GM23248 (cell line): ENCODE data around the gene NLRP9. TPM values are rescaled to one million over a fixed set of nuclear protein-coding genes. Genes with fewer than 3 reads are reported as not detected.
A peak's percentile ranks its signal among the peaks of the same experiment; 100 is the strongest.

Experiments used
- DNase-seq: peaks from one replicate; pipeline ENCODE4 v3.0.0-alpha.2; 2015
- H2AFZ ChIP-seq: fragments of 200-600 bp; sonication (generic); 2 replicates; pipeline ENCODE4 v1.6.1; 2016; ENCODE audit warnings: antibody characterized with exemption
- H3F3A ChIP-seq: fragments of 200-600 bp; sonication (generic); 2 replicates; pipeline ENCODE4 v1.6.1; 2016; ENCODE audit warnings: mild to moderate bottlenecking, antibody characterized with exemption, mixed run types; ENCODE audit not compliant: insufficient read depth
- H3K27ac ChIP-seq: fragments of 200-600 bp; sonication (generic); 2 replicates; pipeline ENCODE4 v1.5.1; 2016; ENCODE audit warnings: mild to moderate bottlenecking
- H3K27me3 ChIP-seq: fragments of 200-600 bp; sonication (generic); replicated peaks from 2 replicates; pipeline ENCODE4 v1.6.1; 2016; ENCODE audit warnings: mild to moderate bottlenecking; ENCODE audit not compliant: insufficient read depth
- H3K36me3 ChIP-seq: fragments of 200-600 bp; sonication (generic); 2 replicates; pipeline ENCODE4 v1.6.1; 2016; ENCODE audit warnings: low read depth, mild to moderate bottlenecking
- H3K4me1 ChIP-seq: fragments of 200-600 bp; sonication (generic); 2 replicates; pipeline ENCODE4 v1.6.1; 2016; ENCODE audit warnings: mild to moderate bottlenecking; ENCODE audit not compliant: insufficient read depth
- H3K4me2 ChIP-seq: fragments of 200-600 bp; sonication (generic); one replicate; pipeline ENCODE4 v1.6.1; 2016; ENCODE audit warnings: mild to moderate bottlenecking; ENCODE audit not compliant: unreplicated experiment
- H3K4me3 ChIP-seq: fragments of 200-600 bp; sonication (generic); 2 replicates; pipeline ENCODE4 v1.5.1; 2016; ENCODE audit warnings: mild to moderate bottlenecking
- H3K79me2 ChIP-seq: fragments of 200-600 bp; sonication (generic); 2 replicates; pipeline ENCODE4 v1.6.1; 2016; ENCODE audit warnings: mild to moderate bottlenecking; ENCODE audit not compliant: insufficient read depth
- H3K9ac ChIP-seq: fragments of 200-600 bp; sonication (generic); 2 replicates; pipeline ENCODE4 v1.6.1; 2016; ENCODE audit warnings: mild to moderate bottlenecking
- H3K9me2 ChIP-seq: fragments of 200-600 bp; sonication (generic); 2 replicates; pipeline ENCODE4 v1.6.1; 2016; ENCODE audit warnings: mixed run types, mild to moderate bottlenecking, moderate library complexity; ENCODE audit not compliant: insufficient read depth
- H3K9me3 ChIP-seq: fragments of 200-600 bp; sonication (generic); one replicate; pipeline ENCODE4 v1.6.1; 2017; ENCODE audit warnings: low read depth
- H4K20me1 ChIP-seq: fragments of 200-600 bp; sonication (generic); 2 replicates; pipeline ENCODE4 v1.6.0; 2016; ENCODE audit not compliant: insufficient read depth
- EZH2 ChIP-seq: fragments of 200-600 bp; sonication (generic); IDR thresholded peaks from 2 replicates; pipeline ENCODE4 v1.6.1; 2018; ENCODE audit warnings: antibody characterized with exemption, mild to moderate bottlenecking; ENCODE audit not compliant: insufficient read depth, poor library complexity, severe bottlenecking
- EZH2phosphoT487 ChIP-seq: fragments of 200-600 bp; sonication (generic); IDR thresholded peaks from 2 replicates; pipeline ENCODE4 v1.6.1; 2018; ENCODE audit warnings: antibody characterized with exemption, moderate library complexity, mild to moderate bottlenecking, low read depth; ENCODE audit not compliant: insufficient read depth
- WGBS, 2 experiments: methylation state at CpG; one replicate each; pipeline ENCODE4 v1.1.6; 2015 to 2017; ENCODE audit warnings: low lambda C conversion rate in 2 of 2, low coverage in 1 of 2; ENCODE audit errors: missing lambda C conversion rate in 2 of 2; 5-methylcytosine and 5-hydroxymethylcytosine counted together
- in situ Hi-C: fragments of 300-500 bp; cut with MboI; formaldehyde crosslinking; loops from 2 replicates; pipeline ENCODE4 v1.15.0; 2020
- polyA plus RNA-seq: library from polyadenylated mRNA; unstranded; fragments of >200 nt; fragmentation: Nextera tagmentation; extraction: Ambion mirVana; gene quantifications from 2 replicates; pipeline ENCODE4 v1.2.1, GENCODE V29; 2016
- total RNA-seq: library from RNA; depleted of rRNA; stranded (reverse); fragments of >200 nt; shearing (Covaris generic); gene quantifications from 2 replicates; pipeline ENCODE4 v1.2.3, GENCODE V29; 2014

NLRP9 gene
- total and polyA plus RNA-seq, 2 experiments from 2014 or later: not detected

DNA sequence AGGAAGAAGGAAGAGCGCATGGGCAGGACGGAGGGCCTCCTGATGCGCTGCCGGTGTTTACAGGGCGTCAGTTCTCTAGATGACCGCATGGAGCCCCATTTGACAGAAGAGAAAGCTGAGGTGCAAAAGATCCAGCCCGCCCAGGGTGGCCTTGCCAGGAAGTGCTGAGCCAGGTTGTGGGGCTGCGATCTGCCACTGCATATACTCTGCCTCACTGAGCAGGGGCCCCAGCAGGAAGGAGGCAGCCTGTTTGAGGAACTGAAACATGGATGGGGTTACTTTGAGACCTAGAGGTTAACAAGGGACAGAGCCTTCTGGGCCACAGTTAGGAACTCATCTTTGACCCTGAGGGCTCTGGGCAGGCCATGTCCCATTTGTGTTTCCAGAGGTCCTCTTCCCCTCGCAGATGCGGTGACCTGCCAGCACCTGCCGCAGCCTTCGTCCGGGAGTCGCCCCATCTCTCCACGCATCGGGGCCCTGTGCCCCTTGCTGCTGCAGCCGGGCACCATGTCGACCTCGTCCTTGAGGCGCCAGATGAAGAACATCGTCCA lies 60.0 kb downstream of the NLRP9 start:
- no peaks in the 10 kb centered on the region for H3K27me3 ChIP-seq
- WGBS, 2 experiments: 85 to 87% methylated on average over 21 of the region's 21 CpGs
- no peak for TF ChIP-seq EZH2phosphoT487
- TF ChIP-seq EZH2: no peak
- in situ Hi-C loops: no loop called here
- H3K79me2 ChIP-seq: peaks cover 95% of the 10 kb centered on the region
- H3F3A ChIP-seq: peaks cover 22% of the 10 kb centered on the region
- H3K4me2 ChIP-seq: no peak overlapping the region
- peaks cover 38% of the 10 kb centered on the region for H3K4me1 ChIP-seq
- H4K20me1 ChIP-seq: peaks cover 5% of the 10 kb centered on the region; the same call in 1 of the 2 replicates
- H3K4me3 ChIP-seq: no peak overlapping the region
- H3K9me3 ChIP-seq: no peaks in the 10 kb centered on the region
- no peak overlapping the region for H2AFZ ChIP-seq
- H3K27ac ChIP-seq: no peak overlapping the region
- H3K9ac ChIP-seq: 0 out of 2 replicates have a peak overlapping the region, but pooled peaks have one; percentile 91
- no peaks in the 10 kb centered on the region for H3K9me2 ChIP-seq
- H3K36me3 ChIP-seq: peaks cover 14% of the 10 kb centered on the region; the same call in 1 of the 2 replicates
- DNase-seq: no peak

DNA sequence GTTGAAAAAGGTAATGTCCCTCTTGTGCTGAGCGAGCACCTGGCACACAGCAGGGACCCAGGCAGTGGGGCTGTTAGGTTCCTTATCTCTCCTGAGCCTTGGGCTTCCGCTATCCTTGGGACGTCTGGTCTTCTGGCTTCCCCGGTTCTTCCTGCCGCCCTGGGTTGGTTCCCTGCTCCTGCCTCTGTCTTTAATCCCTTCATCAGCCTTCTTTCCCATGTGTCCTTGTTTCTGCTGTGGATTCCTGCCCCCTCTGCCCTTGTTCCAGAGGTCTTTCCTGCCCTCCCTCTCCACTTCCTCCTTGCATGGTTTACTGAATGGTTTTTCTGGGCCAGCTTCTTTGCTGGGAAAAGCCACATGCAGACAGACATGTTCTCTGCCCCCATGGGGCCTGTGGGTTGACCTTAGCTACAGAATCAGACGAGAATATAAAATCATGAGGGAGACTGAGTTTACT lies 60.6 kb downstream of the NLRP9 start:
- in situ Hi-C loops: no loop called here
- H3K27me3 ChIP-seq: no peaks in the 10 kb centered on the region
- peaks cover 40% of the 10 kb centered on the region for H3K4me1 ChIP-seq
- peaks cover 95% of the 10 kb centered on the region for H3K79me2 ChIP-seq
- H4K20me1 ChIP-seq: peaks cover 5% of the 10 kb centered on the region; the same call in 1 of the 2 replicates
- peak overlapping the region; percentile 94 for H3K4me2 ChIP-seq
- H3K36me3 ChIP-seq: peaks cover 14% of the 10 kb centered on the region; the same call in 1 of the 2 replicates
- H2AFZ ChIP-seq: no peak overlapping the region
- H3K9ac ChIP-seq: 0 out of 2 replicates have a peak overlapping the region, but pooled peaks have one; percentile 91
- 92% methylated on average over 6 of the region's 6 CpGs for WGBS, 2 experiments
- no peak overlapping the region for H3K27ac ChIP-seq
- no peak overlapping the region for H3K4me3 ChIP-seq
- TF ChIP-seq EZH2: no peak
- TF ChIP-seq EZH2phosphoT487: no peak
- H3F3A ChIP-seq: peaks cover 28% of the 10 kb centered on the region
- H3K9me3 ChIP-seq: no peaks in the 10 kb centered on the region
- H3K9me2 ChIP-seq: no peaks in the 10 kb centered on the region
- DNase-seq: no peak

DNA sequence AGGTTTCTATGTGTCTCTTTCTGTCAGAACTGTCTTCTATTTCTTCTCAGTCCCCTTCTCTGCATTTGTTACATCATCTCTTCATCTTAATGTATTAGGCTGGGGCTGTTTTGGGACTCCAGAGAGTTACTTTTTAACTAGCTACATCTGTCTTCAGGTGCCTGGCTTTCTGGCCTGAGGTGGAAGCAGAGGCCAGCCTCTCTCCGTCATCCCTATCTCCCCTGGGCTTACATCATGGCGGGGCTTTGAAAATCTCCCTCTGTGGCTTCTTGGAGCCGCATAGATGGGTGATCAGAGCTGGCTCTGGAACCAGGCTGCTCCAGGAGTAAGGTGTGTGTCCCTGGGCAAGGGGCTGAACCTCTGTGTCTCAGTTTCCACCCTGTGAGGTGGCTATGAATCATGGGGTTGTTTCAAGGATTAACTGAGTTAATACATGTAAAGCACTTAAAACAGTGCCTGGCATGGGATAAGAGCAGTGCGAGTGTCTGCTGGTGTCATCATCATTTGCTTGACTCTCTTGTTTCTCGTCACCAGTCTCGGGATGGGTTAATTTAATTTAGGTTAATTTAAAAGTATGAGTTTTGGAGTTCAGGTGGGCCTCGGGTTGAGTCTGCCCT lies 61.2 kb downstream of the NLRP9 start:
- WGBS, 2 experiments: 67 to 70% methylated on average over 7 of the region's 7 CpGs

DNA sequence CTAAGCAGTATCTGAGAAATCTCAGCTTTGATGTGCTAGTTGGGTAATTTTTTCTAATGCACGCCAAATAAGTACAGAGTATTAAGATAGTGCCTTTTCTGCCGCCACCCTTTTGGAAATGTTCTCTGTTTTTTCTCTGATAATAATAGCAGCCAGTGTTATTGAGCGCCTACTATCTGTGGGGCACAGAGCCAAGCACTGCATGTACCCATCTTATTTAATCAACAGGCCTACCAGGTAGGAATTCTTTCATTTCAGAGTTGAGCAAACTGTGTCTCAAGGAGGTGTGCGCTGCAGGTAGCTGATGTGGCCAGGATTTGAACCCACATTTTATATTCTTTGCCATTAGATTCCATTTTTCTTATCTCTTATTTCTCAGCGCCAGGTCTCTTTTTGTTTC lies 61.8 kb downstream of the NLRP9 start:
- Histone ChIP-seq H3K9ac (peak overlapping the region; percentile 91), H3K4me3 (peak overlapping the region; percentile 93), H3K27ac (peak overlapping the region; percentile 66; the same call in 1 of the 2 replicates), H3F3A (peaks cover 32% of the 10 kb centered on the region), H3K27me3 (no peaks in the 10 kb centered on the region), H4K20me1 (peaks cover 12% of the 10 kb centered on the region; the same call in 1 of the 2 replicates), H3K4me2 (peak overlapping the region; percentile 94), H3K36me3 (peaks cover 10% of the 10 kb centered on the region; the same call in 1 of the 2 replicates), H3K4me1 (peaks cover 41% of the 10 kb centered on the region), H3K9me3 (no peaks in the 10 kb centered on the region), H3K79me2 (peaks cover 95% of the 10 kb centered on the region), H2AFZ (no peak overlapping the region), H3K9me2 (no peaks in the 10 kb centered on the region)
- in situ Hi-C loops: no loop called here
- peak; percentile 56 for DNase-seq
- TF ChIP-seq EZH2phosphoT487 (no peak), EZH2 (no peak)
- 75 to 80% methylated on average over 5 of the region's 5 CpGs for WGBS, 2 experiments

More for the DNA sequence above, 61.2 kb downstream of the NLRP9 start:
- no peak overlapping the region for H3K27ac ChIP-seq
- no peaks in the 10 kb centered on the region for H3K9me2 ChIP-seq
- H3K9ac ChIP-seq: peak overlapping the region; percentile 91
- peaks cover 32% of the 10 kb centered on the region for H3F3A ChIP-seq
- peak overlapping the region; percentile 93 for H3K4me3 ChIP-seq
- DNase-seq: peak; percentile 23
- H3K79me2 ChIP-seq: peaks cover 95% of the 10 kb centered on the region
- TF ChIP-seq EZH2 (no peak), EZH2phosphoT487 (no peak)
- peaks cover 12% of the 10 kb centered on the region; the same call in 1 of the 2 replicates for H3K36me3 ChIP-seq
- no peaks in the 10 kb centered on the region for H3K9me3 ChIP-seq
- in situ Hi-C loops: no loop called here
- H3K4me1 ChIP-seq: peaks cover 44% of the 10 kb centered on the region
- H3K4me2 ChIP-seq: peak overlapping the region; percentile 94
- H3K27me3 ChIP-seq: no peaks in the 10 kb centered on the region
- peaks cover 5% of the 10 kb centered on the region; the same call in 1 of the 2 replicates for H4K20me1 ChIP-seq
- no peak overlapping the region for H2AFZ ChIP-seq
